DND-41 (cell line): Measurements from ENCODE around the gene EXOC3.

ENCODE experiments used
- EZH2 ChIP-seq: IDR thresholded peaks from 3 replicates; pipeline ENCODE4 v1.6.1; 2012; ENCODE audit warnings: borderline replicate concordance, low read depth, mild to moderate bottlenecking, moderate library complexity, low read length, inconsistent platforms; ENCODE audit not compliant: severe bottlenecking
- TF ChIP-seq, protein P1 (sequence below): IDR thresholded peaks from 2 replicates; pipeline ENCODE4 v1.5.1; 2012; ENCODE audit warnings: borderline replicate concordance, low read length, moderate library complexity, mild to moderate bottlenecking; ENCODE audit not compliant: poor library complexity, severe bottlenecking; ENCODE audit errors: extremely low read depth

- TF ChIP-seq, protein P1, sequence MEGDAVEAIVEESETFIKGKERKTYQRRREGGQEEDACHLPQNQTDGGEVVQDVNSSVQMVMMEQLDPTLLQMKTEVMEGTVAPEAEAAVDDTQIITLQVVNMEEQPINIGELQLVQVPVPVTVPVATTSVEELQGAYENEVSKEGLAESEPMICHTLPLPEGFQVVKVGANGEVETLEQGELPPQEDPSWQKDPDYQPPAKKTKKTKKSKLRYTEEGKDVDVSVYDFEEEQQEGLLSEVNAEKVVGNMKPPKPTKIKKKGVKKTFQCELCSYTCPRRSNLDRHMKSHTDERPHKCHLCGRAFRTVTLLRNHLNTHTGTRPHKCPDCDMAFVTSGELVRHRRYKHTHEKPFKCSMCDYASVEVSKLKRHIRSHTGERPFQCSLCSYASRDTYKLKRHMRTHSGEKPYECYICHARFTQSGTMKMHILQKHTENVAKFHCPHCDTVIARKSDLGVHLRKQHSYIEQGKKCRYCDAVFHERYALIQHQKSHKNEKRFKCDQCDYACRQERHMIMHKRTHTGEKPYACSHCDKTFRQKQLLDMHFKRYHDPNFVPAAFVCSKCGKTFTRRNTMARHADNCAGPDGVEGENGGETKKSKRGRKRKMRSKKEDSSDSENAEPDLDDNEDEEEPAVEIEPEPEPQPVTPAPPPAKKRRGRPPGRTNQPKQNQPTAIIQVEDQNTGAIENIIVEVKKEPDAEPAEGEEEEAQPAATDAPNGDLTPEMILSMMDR, result no peak
- no peak for TF ChIP-seq EZH2
Measured at GRCh38 chr5:478982-479535, 36.1 kb downstream of the EXOC3 start.
